Epithelial cell of proximal tubule (primary cell): ENCODE data around the gene NR2C2. TPM values are rescaled to one million over a fixed set of nuclear protein-coding genes. Genes with fewer than 3 reads are reported as not detected.

Source experiments
- DNase-seq: peaks from one replicate; pipeline ENCODE4 v3.0.0-alpha.2; 2011; ENCODE audit warnings: low read depth
- H3K4me3 ChIP-seq: 2 replicates; pipeline ENCODE4 v1.5.1; 2011; ENCODE audit warnings: low read depth, mild to moderate bottlenecking, low read length
- total RNA-seq: library from RNA; depleted of rRNA; stranded (reverse); fragments of >200 nt; gene quantifications from 2 replicates; pipeline ENCODE4 v1.2.3, GENCODE V29; 2015
- TF ChIP-seq, protein P1 (sequence below): conservative IDR thresholded peaks from 2 replicates; pipeline ENCODE4 v1.5.1; 2012; ENCODE audit warnings: low read depth, mild to moderate bottlenecking, low read length

Gene NR2C2
- total RNA-seq, 1 donor from 2014 or later = 16.3 TPM

DNA sequence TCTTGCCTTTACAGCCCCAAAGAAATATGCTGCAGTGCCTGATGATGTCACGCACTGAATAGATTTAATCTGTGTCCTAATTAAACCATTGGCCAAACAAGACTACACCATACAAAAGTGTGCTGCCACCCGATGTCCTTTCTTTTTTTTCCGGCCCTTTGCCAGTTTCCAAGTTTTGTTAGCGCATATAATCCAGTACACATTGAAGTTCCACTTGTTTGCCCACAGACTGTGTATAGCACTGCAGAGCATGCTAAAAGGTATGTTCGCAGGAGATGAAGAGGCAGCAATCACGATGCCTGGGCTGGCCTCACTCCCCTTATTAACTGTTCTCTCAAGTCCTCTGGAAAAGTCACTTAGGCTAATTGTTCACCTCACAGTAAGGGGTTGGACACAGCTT is 90.9 kb downstream of the NR2C2 start:
- H3K4me3 ChIP-seq = no peak overlapping the region
- DNase-seq = no peak
- TF ChIP-seq, protein P1, sequence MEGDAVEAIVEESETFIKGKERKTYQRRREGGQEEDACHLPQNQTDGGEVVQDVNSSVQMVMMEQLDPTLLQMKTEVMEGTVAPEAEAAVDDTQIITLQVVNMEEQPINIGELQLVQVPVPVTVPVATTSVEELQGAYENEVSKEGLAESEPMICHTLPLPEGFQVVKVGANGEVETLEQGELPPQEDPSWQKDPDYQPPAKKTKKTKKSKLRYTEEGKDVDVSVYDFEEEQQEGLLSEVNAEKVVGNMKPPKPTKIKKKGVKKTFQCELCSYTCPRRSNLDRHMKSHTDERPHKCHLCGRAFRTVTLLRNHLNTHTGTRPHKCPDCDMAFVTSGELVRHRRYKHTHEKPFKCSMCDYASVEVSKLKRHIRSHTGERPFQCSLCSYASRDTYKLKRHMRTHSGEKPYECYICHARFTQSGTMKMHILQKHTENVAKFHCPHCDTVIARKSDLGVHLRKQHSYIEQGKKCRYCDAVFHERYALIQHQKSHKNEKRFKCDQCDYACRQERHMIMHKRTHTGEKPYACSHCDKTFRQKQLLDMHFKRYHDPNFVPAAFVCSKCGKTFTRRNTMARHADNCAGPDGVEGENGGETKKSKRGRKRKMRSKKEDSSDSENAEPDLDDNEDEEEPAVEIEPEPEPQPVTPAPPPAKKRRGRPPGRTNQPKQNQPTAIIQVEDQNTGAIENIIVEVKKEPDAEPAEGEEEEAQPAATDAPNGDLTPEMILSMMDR = no peak

DNA sequence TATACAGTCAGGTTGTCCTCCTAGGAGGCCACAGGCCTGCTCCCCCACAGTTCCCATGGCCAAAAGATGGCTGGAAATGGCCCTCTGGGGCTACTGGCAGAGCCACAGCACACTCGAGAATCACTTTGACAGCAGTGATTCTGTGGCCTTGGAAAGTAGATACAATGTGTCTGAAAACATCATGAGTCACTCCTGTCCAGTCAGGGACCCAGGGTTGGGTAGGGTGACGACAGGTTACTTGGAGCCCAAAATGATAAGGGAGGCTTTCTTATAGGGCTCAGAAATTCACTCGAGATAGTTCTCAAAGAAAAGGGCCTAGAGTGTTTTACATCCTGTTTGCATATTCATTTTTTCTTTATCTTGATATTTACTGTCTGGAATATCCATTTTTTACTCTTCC is 93.5 kb downstream of the NR2C2 start:
- no peak for DNase-seq
- TF ChIP-seq, protein P1 = no peak
- H3K4me3 ChIP-seq = no peak overlapping the region

DNA sequence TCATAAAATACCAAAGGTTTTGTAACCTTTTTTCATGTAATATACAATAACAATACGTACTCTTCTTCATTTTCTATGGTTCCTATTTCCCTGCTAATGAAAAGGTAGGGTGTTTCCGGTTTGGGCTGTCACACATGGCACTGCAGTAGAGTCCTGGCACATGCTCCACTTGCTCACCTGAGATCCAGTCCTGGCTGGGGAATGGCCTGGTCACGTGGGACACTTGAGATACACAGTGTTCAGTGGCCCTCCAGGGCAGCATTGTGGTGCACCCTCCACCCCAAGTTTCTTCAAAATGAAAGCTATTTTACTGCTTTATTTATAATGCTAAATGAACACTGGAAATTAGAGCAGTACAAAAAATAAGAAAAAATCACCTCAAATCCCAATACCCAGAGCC is 94.6 kb downstream of the NR2C2 start:
- DNase-seq = no peak
- TF ChIP-seq, protein P1 = no peak
- no peak overlapping the region for H3K4me3 ChIP-seq

DNA sequence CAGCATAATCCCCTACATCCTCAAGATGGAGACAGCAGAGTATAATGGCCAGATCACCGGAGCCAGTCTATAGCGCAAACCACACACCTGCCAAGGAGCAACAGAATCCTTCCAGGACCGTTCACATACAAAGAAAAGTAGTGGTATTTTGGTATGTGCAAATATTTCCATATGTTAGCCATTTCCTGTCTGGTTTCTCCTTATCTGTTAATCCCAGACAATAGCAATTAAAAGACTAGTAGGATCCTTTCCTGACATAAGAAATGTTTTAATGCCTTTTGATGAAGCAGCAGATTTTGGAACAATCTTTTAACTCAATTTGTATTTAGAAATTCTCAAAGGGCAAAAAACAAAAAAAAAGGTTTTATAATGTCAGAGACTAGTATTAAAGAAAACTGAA is 95.6 kb downstream of the NR2C2 start:
- TF ChIP-seq, protein P1 = no peak
- no peak overlapping the region for H3K4me3 ChIP-seq
- no peak for DNase-seq

DNA sequence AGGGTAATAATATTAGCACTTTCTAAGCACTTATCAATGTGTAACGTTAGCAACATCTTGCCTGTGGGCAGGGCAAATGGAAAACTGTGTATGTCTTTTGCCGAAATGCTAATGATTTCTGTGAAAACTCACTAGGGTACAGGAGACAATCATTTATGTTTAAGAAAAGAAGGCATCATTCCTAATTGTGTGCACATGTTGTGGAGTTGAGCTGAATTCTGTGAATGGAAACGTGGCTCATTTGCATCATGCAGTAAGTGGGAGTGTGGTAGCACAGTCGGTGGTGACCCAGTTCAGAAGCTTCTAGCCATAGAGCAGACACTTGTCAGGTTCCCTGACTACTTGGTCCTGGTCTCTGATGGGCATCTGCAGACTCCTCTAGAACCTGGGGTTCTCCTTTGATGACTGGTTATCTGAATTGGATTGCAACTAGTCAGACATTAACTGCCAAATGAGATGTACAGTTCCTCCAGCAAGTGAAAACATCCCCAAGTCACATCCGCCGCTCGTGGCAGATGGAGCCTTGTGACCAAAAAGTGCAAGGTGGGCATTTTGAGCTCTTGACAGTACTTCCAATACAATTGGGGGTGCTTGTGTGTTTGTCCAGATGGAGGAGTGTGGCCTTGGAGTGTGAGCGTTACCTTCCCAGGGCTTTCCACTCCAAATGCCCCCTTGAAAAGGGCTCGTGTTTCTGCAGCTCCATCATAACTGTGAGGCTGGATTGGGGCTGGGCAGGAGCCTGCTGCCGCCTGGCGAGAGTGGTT is 96.2 kb downstream of the NR2C2 start:
- no peak for DNase-seq
- TF ChIP-seq, protein P1 = no peak
- no peak overlapping the region for H3K4me3 ChIP-seq

DNA sequence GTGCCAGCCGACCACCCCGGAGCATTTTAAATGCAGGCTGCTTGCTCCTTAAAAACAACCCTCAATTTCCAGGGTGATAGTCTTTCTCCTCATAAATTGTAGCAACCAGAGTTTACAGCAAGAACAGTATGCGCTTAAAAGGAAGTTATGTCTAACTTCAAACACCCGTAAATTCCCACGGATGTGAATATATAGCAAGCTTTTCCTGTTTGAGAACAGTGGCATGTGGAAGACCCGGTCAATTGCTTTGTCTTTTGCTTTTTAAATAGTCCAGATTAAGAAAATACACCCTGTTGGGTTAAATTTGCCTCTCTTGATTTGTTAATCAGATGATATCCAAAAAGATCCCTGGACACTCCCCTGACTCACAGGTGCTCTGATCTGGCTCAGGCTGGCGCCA is 96.9 kb downstream of the NR2C2 start:
- H3K4me3 ChIP-seq = no peak overlapping the region
- TF ChIP-seq, protein P1 = no peak
- DNase-seq = no peak

DNA sequence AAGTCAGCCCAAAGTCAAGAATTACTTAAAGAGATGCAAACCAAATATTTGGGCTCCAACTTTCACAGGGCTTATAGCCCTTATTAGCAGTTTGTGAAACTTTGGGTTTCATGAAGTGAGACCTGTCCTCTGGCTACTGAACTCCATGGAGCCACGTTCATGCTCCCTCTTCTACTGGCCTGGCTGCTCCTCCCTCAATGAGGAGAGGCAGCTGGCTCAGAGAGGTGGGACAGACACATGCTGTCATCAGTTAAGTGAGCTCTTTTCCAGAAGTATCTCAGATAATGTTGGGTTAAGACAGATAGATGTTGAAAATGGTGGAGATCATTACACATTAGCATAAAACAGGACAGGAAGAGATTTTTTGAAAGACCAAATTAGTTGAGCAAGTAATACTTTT is 98.3 kb downstream of the NR2C2 start:
- DNase-seq = no peak
- TF ChIP-seq, protein P1 = no peak
- H3K4me3 ChIP-seq = no peak overlapping the region
